Measurements from ENCODE around the gene MIX23. TPM values are rescaled to one million over a fixed set of nuclear protein-coding genes. Genes with fewer than 3 reads are reported as not detected.
"Not testable (repeated sequence)": the region's sequence is repeated elsewhere in the genome, so short reads cannot be mapped to it uniquely, and the experiment has no call there.

The MIX23 gene
- total RNA-seq, 4 donors from 2014 or later = 6.1 to 19.3 (median 12.0) TPM

DNA sequence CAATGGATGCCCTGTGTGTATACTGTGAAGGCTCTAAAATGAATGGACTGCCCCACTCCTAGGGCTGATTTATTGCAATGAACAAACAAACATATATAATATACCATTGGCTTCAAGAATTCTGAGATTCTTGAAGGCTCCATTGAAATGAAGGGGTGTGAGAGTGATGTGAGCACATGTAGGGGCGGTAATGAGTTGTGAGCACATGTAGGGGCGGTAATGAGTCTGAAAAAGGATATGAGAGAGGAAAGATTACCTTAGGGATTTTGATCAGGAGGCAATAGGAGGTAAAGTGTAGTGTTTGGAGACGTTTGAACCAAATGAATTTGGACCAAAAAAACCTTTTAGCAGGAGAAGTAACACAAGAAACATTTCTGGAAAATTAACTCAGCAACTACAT, 4.7 kb upstream of the MIX23 start:
- TF ChIP-seq, protein P1, sequence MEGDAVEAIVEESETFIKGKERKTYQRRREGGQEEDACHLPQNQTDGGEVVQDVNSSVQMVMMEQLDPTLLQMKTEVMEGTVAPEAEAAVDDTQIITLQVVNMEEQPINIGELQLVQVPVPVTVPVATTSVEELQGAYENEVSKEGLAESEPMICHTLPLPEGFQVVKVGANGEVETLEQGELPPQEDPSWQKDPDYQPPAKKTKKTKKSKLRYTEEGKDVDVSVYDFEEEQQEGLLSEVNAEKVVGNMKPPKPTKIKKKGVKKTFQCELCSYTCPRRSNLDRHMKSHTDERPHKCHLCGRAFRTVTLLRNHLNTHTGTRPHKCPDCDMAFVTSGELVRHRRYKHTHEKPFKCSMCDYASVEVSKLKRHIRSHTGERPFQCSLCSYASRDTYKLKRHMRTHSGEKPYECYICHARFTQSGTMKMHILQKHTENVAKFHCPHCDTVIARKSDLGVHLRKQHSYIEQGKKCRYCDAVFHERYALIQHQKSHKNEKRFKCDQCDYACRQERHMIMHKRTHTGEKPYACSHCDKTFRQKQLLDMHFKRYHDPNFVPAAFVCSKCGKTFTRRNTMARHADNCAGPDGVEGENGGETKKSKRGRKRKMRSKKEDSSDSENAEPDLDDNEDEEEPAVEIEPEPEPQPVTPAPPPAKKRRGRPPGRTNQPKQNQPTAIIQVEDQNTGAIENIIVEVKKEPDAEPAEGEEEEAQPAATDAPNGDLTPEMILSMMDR (IDR thresholded peaks at IDR 0.05) = no peak
- TF ChIP-seq POLR2A (IDR thresholded peaks at IDR 0.05) = no peak
- intact Hi-C loops (cut with DNase I; ENCODE audit: low total_unique reads) = loop anchor here (5.0 kb wide), 1 partner anchor 80 kb away; no protein-coding TSS in a partner anchor
- no peak for DNase-seq (ENCODE audit: low spot score in 2 of 2)
- 85 to 94% methylated on average over 3 of the region's 3 CpGs for WGBS, 2 donors
- H3K4me3 ChIP-seq (ENCODE audit: low read depth, poor library complexity, severe bottlenecking) = no peak overlapping the region

DNA sequence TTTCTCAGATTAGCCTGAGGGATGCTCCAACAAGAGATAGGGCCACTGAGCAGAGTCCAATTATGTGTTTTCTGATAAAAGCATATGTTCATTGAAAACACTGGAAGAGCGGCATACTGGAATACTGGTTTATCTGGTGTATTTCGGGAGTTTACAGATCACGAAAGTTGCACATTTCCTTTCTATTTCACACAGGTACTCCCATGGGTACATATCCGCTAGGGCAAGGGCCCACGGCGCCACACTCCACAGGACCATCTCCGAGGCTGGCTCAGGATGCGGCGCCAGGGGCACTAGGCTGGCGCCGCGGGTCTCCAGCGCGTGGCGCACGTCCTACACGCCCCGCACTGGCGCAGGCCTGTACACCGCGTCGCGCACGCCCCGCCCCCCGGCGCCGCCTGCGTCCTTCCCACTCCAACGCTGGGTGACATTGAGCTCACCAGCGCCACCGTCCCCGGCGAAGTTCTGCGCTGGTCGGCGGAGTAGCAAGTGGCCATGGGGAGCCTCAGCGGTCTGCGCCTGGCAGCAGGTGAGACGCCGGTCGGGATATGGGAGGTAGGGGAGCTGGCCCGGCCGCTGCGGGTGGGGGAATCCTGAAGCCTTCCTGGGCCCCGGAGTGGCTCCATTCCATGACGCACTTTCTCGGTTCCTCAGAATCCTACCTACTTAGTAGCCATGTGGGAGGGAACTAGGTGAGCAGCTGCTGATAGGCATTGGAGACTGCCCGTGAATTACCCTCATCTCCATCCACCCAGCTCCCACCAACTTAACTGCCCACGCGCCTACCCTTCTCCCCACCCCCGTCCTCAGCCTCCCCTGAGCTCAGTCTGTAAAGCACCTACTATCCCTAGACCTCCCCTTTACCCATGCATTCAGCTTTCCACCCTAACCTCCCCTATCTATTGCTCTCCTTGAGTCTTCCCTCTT, 1.0 kb upstream of the MIX23 start, which contains the start of gene FAM162A:
Gene FAM162A (plus strand): TSS at position 412 of the 927 bp plus-strand sequence. CDS start 84 bp downstream, at position 496.
- TF ChIP-seq, protein P1 (IDR thresholded peaks at IDR 0.05) = no peak
- peak in 1 of 2 donors; percentile 43 for TF ChIP-seq POLR2A (IDR thresholded peaks at IDR 0.05)
- peak; percentile 91 to 98 for DNase-seq (ENCODE audit: low spot score in 2 of 2)
- 1% methylated on average over 24 to 40 of the region's 52 CpGs for WGBS, 2 donors
- intact Hi-C loops (cut with DNase I; ENCODE audit: low total_unique reads) = no loop called here
- peak within 1 kb of the TSS; percentile 64 for H3K4me3 ChIP-seq (ENCODE audit: low read depth, poor library complexity, severe bottlenecking)

DNA sequence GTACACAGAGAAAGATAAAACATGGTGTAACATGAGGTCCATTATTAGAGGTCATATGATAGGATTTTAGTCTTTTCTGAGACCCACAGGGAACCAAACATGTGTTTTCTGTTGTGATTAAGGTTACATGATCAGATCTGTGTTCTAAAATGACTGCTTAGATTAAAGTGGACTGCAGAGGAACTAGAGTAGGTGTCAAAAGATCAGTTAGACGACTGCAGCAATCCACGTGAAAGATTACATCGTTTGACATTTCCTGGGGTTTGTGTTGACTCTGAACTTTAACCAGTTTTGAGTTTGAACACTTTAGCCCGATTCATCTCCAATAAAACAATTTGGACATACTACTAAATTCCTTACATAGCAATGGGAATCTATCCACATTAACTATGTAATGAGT, 5.1 kb downstream of the MIX23 start:
- 84 to 86% methylated on average over 4 of the region's 4 CpGs for WGBS, 2 donors
- intact Hi-C loops (cut with DNase I; ENCODE audit: low total_unique reads) = no loop called here
- no peak for DNase-seq (ENCODE audit: low spot score in 2 of 2)
- no peak for TF ChIP-seq POLR2A (IDR thresholded peaks at IDR 0.05)
- TF ChIP-seq, protein P1 (IDR thresholded peaks at IDR 0.05) = no peak
- H3K4me3 ChIP-seq (ENCODE audit: low read depth, poor library complexity, severe bottlenecking) = no peak overlapping the region

DNA sequence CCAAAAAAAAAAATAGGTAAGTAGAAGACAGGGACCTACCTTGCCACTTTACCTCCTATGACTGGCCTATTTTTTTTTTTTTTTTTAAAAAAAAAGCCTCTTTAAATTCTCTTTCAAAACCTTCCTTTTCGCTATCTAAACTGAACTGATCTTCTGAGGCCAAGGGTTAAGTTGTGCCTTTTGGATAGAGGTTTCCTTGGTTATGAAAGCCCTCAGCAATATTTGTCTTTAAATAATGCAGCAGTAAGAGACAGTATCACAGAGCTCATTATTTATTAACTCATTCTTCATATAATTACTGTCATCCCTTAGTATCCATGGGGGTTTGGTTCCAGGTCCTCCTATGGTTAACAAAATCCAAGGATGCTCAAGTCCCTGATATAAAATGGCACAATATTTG, 9.0 kb downstream of the MIX23 start:
- WGBS, 2 donors = 98% methylated on average over 1 of the region's 1 CpG
- intact Hi-C loops (cut with DNase I; ENCODE audit: low total_unique reads) = no loop called here
- no peak overlapping the region for H3K4me3 ChIP-seq (ENCODE audit: low read depth, poor library complexity, severe bottlenecking)
- TF ChIP-seq POLR2A (IDR thresholded peaks at IDR 0.05) = no peak
- TF ChIP-seq, protein P1 (IDR thresholded peaks at IDR 0.05) = no peak
- no peak for DNase-seq (ENCODE audit: low spot score in 2 of 2)

DNA sequence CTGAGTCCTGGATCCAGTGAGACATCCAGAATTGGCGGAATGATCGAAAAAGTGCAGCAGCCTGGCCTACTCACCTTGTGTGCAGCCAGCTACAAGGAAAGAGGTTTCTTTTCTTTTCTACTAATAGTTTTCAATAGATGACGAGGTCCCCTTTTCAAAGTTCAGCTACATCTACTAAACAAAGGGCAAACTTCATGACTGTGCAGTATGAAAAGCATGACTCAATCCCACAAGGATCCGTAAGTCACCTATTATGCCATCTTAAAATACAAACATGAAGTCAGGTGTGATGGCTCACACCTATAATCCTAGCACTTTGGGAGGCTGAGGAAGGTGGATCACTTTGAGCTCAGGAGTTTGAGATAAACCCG, 16.7 kb downstream of the MIX23 start:
- WGBS, 2 donors = 95% methylated on average over 5 of the region's 5 CpGs
- TF ChIP-seq, protein P1 (IDR thresholded peaks at IDR 0.05) = no peak
- no peak for TF ChIP-seq POLR2A (IDR thresholded peaks at IDR 0.05)
- DNase-seq (ENCODE audit: low spot score in 2 of 2) = no peak
- no peak overlapping the region for H3K4me3 ChIP-seq (ENCODE audit: low read depth, poor library complexity, severe bottlenecking)
- intact Hi-C loops (cut with DNase I; ENCODE audit: low total_unique reads) = no loop called here

DNA sequence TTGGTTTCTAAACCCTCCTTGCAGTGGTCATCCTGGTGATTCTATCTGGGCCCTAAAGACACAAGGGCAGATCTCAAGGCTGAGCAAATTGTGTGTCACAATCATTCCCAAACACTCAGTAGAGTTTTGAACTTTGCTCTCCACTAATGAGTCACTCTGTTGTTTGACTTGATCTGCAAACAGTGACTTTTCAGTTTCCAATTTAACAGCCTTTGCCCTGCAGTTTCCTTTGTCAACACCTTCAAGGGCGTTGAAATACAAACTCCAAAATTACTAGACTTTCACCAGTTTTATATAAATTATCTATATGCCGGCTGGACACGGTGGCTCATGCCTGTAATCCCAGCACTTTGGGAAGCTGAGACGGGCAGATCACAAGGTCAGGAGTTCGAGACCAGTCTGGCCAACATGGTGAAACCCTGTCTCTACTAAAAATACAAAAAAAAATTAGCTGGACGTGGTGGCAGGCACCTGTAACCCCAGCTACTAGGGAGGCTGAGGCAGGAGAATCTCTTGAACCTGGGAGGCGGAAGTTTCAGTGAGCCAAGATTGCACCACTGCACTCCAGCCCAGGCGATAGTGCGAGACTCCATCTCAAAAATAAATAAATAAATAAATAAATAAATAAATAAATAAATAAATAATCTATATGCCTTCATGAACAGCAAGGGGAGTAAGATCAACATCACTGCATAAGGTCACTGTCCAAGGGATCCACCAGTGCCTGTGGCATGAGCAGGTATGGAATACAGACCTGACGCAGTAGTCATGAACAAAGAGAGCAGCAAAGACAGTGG, 17.3 kb downstream of the MIX23 start:
- intact Hi-C loops (cut with DNase I; ENCODE audit: low total_unique reads); DNase-seq (ENCODE audit: low spot score in 2 of 2); H3K4me3 ChIP-seq (ENCODE audit: low read depth, poor library complexity, severe bottlenecking): not testable (repeated sequence)
- WGBS, 2 donors = 90 to 96% methylated on average over 10 of the region's 10 CpGs
